IgD-negative memory B cell (primary cell): ENCODE data around the gene HEMK1. TPM values are rescaled to one million over a fixed set of nuclear protein-coding genes. Genes with fewer than 3 reads are reported as not detected.

Experiments used
- H3K27ac Mint-ChIP-seq, 3 donors: one replicate each; pipeline ENCODE4 v1.8.0; 2020 to 2022; ENCODE audit warnings: mild to moderate bottlenecking in 3 of 3, mixed read lengths in 3 of 3, moderate library complexity in 1 of 3
- H3K27me3 Mint-ChIP-seq: one replicate; pipeline ENCODE4 v1.8.0; 2021; ENCODE audit warnings: mixed read lengths
- H3K36me3 Mint-ChIP-seq: one replicate; pipeline ENCODE4 v1.8.0; 2020; ENCODE audit warnings: mild to moderate bottlenecking, mixed read lengths
- H3K4me1 Mint-ChIP-seq, 3 donors: one replicate each; pipeline ENCODE4 v1.8.0; 2020 to 2022; ENCODE audit warnings: mixed read lengths in 3 of 3, mild to moderate bottlenecking in 1 of 3
- H3K4me3 Mint-ChIP-seq, 4 donors: one replicate each; pipeline ENCODE4 v1.8.0; 2020 to 2022; ENCODE audit warnings: mild to moderate bottlenecking in 4 of 4, mixed read lengths in 4 of 4, moderate library complexity in 3 of 4
- H3K9me3 Mint-ChIP-seq, 3 donors: one replicate each; pipeline ENCODE4 v1.8.0; 2020 to 2021; ENCODE audit warnings: mixed read lengths in 3 of 3, mild to moderate bottlenecking in 1 of 3
- polyA plus RNA-seq: library from polyadenylated mRNA; unstranded; fragments of 300-500 nt; fragmentation: Illumina TruSeq; gene quantifications from one replicate; pipeline ENCODE4 v1.2.3, GENCODE V29; 2021

HEMK1 gene
- polyA plus RNA-seq, 1 donor from 2014 or later: 30.5 TPM

DNA sequence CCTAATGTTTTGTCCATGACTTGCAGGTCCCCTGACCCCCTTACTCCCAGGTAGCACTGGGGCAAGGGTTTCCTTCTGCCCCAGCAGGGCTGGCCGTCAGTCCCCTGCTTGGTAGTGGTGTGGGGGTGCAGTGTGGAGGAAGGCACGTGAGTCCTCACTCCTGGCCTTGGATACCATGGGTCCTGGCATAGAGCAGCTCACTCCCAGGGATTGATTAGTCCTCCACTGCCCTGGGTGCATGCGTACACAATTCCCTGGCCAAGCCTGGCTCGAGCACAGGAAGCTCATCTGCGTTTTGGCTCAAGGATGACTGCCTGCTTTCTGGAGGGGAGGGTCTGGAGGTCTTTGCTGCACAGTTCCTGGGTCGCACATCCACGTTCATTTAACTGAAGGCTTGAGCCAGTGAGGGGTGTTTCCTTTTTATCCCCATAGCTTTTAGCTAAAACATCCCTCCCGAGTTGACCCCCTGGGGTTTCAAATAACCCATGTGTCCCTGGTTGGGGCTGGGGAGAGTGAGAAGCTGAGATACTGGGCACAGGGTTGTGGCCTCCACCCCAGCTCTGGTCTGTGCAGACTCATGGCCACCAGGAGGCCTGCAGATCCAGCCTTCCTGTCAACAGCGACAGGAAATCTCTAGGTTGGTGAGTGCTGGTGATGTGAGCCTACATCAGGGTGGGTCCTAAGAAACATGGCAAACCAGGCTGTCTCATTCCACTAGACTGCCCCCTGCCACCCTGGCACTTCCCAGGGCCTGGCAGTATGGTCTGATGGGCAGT, 11.5 kb downstream of the HEMK1 start:
- Mint-ChIP-seq H3K36me3 (no peaks in the 10 kb centered on the region), H3K9me3 (no peaks in the 10 kb centered on the region), H3K4me1 (peaks cover 0 to 4% (median 2%) of the 10 kb centered on the region in 3 donors), H3K27ac (no peak overlapping the region), H3K27me3 (no peaks in the 10 kb centered on the region), H3K4me3 (no peak overlapping the region)

DNA sequence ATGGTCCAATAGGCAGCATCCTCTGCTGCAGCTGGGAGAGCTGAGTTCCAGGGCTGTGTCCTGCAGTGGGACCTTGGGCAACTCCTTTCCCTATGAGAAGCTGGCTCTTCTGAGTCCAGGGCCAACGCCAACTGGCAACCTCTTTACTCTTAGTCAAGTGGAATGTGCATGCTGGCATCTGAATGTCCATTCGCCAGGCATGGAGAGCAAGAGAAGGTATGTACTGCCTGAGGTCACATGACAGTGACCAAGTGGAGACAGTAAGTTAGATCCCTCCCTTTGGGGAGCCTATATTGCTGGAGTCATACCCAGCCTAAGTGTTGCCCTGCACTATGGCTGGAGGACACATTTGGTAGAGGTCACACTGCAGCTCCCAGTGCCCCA, 12.1 kb downstream of the HEMK1 start:
- H3K4me3 Mint-ChIP-seq: no peak overlapping the region
- H3K27ac Mint-ChIP-seq: no peak overlapping the region
- H3K9me3 Mint-ChIP-seq: no peaks in the 10 kb centered on the region
- H3K36me3 Mint-ChIP-seq: no peaks in the 10 kb centered on the region
- H3K4me1 Mint-ChIP-seq: peaks cover 0 to 4% (median 2%) of the 10 kb centered on the region in 3 donors
- H3K27me3 Mint-ChIP-seq: no peaks in the 10 kb centered on the region

DNA sequence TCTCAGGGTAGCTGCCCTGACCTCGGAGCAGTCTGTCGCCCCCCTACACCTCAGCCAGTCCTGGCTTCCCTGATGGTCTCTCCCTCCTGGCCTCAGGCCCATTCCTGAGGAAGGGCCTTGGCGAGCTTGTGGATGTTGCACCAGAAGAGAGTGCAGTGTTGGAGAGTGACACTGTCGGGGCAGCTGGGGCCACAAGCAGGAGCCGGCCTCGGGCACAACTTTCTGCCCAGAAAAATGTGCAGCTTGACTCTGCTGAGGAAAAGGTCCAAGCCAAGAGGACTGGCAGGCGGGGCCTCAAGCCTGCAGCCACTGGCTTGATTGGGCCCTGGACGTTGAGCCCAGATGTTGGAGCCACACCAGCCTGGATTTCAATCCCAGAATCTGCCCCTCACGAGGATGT, 12.8 kb downstream of the HEMK1 start:
- no peaks in the 10 kb centered on the region for H3K9me3 Mint-ChIP-seq
- no peaks in the 10 kb centered on the region for H3K36me3 Mint-ChIP-seq
- H3K4me3 Mint-ChIP-seq: no peak overlapping the region
- no peak overlapping the region for H3K27ac Mint-ChIP-seq
- H3K27me3 Mint-ChIP-seq: no peaks in the 10 kb centered on the region
- H3K4me1 Mint-ChIP-seq: peaks cover 0 to 4% (median 2%) of the 10 kb centered on the region in 3 donors

DNA sequence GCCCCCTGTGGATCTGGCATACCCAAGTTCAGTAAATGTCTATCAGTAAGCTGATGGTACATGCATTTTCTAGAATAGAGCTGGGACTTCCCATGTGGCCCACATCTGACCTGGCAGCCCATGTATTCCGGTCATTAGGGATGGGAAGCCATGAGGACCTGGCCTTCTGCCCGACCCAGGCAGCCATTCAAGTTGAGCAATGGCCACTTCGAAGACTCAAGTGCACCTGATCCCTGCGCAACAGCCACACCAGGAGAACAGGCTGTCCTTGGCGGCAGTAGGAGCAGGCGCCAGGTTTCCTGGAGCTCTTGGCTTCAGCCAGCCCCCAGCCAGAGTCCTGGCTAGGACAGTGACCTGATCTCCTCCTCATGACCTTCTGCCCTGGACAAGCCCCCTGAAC, 14.6 kb downstream of the HEMK1 start:
- H3K4me3 Mint-ChIP-seq: peak overlapping the region in 1 of 4 donors; percentile 3
- H3K27me3 Mint-ChIP-seq: no peaks in the 10 kb centered on the region
- no peaks in the 10 kb centered on the region for H3K9me3 Mint-ChIP-seq
- peak overlapping the region in 1 of 3 donors; percentile 88 for H3K27ac Mint-ChIP-seq
- H3K4me1 Mint-ChIP-seq: peaks cover 5 to 9% (median 9%) of the 10 kb centered on the region in 3 donors
- H3K36me3 Mint-ChIP-seq: no peaks in the 10 kb centered on the region

DNA sequence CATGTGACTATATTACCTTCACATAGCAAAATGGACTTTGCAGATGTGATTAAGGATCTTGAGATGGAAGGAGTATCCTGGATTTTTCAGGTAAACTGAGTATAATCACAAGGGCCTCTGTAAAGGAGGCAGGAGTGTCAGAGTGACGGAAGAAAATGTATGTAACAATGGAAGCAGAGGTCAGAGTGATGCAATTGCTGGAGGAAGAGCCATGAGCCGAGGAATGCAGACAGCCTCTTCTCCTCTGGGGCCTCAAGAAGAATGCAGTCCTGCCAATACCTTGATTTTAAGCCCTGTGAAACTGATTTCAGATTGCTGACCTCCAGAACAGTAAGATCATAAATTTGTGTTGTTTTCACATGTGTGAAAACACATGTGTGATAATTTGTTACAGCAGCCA, 15.1 kb downstream of the HEMK1 start:
- peak overlapping the region in 2 of 3 donors; percentile 42 to 88 for H3K27ac Mint-ChIP-seq
- peaks cover 7 to 9% (median 9%) of the 10 kb centered on the region in 3 donors for H3K4me1 Mint-ChIP-seq
- H3K4me3 Mint-ChIP-seq: peak overlapping the region in 1 of 4 donors; percentile 32
- no peaks in the 10 kb centered on the region for H3K9me3 Mint-ChIP-seq
- H3K36me3 Mint-ChIP-seq: no peaks in the 10 kb centered on the region
- H3K27me3 Mint-ChIP-seq: no peaks in the 10 kb centered on the region

DNA sequence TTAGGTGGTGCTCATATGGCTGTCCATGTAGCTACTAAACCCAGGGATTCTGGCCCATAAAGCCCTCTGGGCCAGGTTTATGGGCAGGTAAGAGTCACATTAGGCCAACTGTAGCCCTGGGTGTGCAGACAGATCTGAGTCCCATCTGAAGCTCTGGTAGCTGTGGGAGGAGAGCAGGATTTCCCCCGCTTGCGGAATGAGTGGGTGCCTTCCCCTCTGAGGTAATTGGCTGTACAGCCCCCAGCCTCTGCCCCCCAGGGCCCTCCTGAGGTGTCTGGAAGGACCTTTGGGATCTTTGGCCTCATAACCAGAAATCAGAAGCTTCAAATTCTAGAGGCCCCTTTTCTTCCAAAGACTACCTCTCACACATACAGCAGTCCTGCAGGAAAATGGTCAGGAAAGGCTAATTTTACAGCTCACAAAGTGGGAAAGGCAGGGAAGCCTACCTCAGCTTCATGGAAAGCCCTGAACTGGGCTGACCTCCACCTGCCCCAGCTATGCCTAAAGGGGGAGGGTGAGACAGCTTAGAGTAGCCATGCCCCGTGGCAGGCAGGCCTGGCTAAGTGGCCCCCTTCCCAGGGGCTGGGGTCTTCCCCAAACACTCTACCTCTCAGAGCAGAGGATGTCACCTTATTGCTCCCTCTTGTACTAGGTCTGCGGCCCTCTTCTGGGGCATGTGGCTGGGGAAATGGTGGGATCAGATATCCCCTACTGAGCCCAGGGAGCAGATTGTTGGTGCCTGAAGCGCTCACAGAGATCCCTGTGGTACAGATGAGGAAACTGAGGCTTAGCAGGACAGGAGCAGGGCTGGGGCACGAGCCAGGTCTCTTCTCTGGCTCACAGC, 16.8 kb downstream of the HEMK1 start:
- Mint-ChIP-seq H3K27ac (peak overlapping the region in 2 of 3 donors; percentile 16 to 43), H3K27me3 (no peaks in the 10 kb centered on the region)

DNA sequence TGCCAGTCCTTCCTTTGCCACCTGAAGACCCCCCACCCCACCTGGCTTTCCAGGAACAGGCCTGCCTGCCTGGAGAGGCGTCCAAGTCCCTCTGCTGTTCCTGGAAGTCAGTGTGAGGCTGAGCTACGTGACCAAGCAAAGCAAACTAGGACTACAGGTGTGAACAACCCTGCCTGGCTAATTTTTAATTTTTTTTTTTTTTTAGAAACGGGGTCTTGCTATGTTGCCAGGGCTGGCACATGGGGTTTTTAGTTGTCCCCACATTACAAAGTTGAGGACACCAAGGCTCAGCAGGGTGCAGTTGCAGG, 17.4 kb downstream of the HEMK1 start:
- no peaks in the 10 kb centered on the region for H3K9me3 Mint-ChIP-seq
- no peak overlapping the region for H3K4me3 Mint-ChIP-seq
- H3K36me3 Mint-ChIP-seq: no peaks in the 10 kb centered on the region
- peaks cover 17% of the 10 kb centered on the region in 3 donors for H3K4me1 Mint-ChIP-seq
- H3K27ac Mint-ChIP-seq: peak overlapping the region in 1 of 3 donors; percentile 23
- no peaks in the 10 kb centered on the region for H3K27me3 Mint-ChIP-seq

More for the DNA sequence above, 16.8 kb downstream of the HEMK1 start:
- Mint-ChIP-seq H3K36me3 (no peaks in the 10 kb centered on the region), H3K4me1 (peaks cover 15 to 16% (median 16%) of the 10 kb centered on the region in 3 donors), H3K9me3 (no peaks in the 10 kb centered on the region), H3K4me3 (no peak overlapping the region)

DNA sequence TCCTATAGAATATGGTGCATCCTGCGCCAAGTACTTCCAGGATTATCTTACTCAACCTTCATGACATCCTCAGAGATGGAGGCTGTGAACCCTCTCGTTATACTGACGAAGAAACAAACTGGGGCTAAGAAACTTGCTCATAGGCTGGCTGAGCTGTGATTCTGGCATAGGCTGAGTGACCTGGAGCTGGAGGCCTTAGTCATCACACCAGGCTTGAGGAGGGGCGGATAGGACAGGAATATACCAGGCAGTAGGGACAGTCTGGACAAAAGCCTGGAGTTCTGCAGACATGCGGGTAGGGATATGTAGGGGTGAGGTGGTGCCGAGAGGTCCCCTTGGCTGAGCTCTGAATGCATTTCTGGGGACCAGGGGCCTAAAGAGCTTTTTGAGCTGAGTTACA, 18.1 kb downstream of the HEMK1 start:
- H3K4me3 Mint-ChIP-seq: peak overlapping the region in 1 of 4 donors; percentile 22
- H3K27me3 Mint-ChIP-seq: no peaks in the 10 kb centered on the region

DNA sequence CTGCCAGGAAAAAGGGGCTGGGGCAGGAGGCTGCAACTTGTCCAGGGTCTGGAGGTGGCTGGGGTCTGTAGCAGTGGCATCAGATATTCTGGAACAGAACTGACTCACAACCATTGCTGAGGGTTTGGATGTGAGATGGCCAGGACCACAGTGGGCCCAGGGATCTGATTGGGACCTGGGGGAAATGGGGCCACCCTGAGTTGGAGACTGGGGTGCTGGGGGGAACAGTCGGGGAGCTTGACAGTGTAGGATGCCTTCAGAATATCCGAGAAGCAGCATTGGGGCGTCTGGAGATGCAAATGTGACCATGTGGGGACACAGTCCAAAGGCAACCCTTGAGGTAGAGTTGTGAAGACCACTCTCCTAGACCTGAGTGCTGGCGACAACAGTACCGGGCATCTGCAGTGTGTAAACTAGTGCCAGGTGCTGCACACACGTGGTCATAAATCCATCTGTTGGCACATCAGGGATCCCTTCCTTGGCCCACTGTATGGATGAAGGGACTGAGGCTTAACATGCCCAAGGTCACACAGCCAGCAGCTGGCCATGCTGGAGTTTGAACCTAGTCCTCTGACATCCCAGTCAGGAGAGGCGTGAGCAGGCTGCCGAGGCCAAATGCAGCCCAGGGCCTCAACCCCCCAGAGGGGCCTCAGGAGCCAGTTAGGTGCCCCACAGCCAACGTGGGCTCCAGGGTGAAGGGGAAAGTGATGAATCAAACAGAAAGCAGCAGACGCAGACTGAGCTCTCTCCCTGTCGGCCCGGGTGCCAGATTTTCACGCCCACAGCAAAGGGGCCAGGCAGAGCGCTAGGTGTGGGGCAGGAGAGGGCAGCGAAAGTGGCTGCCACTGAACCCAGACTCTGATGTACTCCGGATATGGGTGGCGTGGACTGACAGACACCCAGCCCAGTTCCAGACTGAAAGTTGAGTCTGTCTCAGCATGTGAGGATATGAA, 18.8 kb downstream of the HEMK1 start:
- no peaks in the 10 kb centered on the region for H3K27me3 Mint-ChIP-seq
- peak overlapping the region; percentile 40 to 86 (median 60) for H3K27ac Mint-ChIP-seq
- H3K4me1 Mint-ChIP-seq: peaks cover 17 to 20% (median 19%) of the 10 kb centered on the region in 3 donors
- peak overlapping the region; percentile 17 to 66 (median 52) for H3K4me3 Mint-ChIP-seq
- H3K9me3 Mint-ChIP-seq: no peaks in the 10 kb centered on the region
- H3K36me3 Mint-ChIP-seq: no peaks in the 10 kb centered on the region

More for the DNA sequence above, 18.1 kb downstream of the HEMK1 start:
- Mint-ChIP-seq H3K36me3 (no peaks in the 10 kb centered on the region), H3K27ac (peak overlapping the region in 1 of 3 donors; percentile 16), H3K9me3 (no peaks in the 10 kb centered on the region), H3K4me1 (peaks cover 17 to 18% (median 17%) of the 10 kb centered on the region in 3 donors)

DNA sequence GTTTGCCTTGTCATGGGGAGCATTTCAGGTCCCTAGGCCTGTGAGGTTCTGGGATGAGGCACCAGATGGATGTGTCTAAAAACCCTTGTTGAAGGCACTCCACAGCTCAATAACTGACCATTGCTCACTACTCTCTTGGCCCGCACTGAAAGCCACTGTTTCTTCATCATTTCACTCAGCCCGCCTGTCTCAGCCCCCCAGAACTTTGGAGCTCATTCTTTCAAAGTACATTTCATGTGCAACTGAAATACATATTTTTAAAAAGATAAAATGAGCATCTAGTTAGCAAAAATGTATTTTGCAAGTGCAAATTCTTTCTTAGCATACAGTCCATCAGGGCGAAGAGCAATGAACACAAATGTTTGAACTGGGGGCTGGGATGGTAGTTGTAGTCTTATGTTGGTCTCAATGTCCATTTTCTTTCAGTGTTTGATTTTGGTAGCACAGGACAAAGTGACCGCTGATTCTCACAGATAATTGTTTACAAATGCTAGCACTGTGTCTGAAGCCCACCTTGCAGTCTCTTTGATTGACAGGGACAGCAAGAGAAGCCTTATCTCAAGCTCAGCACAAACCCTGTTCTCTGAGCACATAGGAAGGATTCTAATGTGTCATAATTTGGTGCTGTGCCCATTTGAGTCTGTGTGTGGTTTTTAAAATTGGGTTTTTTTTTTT, 19.6 kb downstream of the HEMK1 start:
- H3K27me3 Mint-ChIP-seq: no peaks in the 10 kb centered on the region
- H3K27ac Mint-ChIP-seq: peak overlapping the region in 2 of 3 donors; percentile 60 to 86
- peaks cover 16 to 20% (median 17%) of the 10 kb centered on the region in 3 donors for H3K4me1 Mint-ChIP-seq
- no peaks in the 10 kb centered on the region for H3K36me3 Mint-ChIP-seq
- peak overlapping the region in 3 of 4 donors; percentile 17 to 60 (median 37) for H3K4me3 Mint-ChIP-seq
- no peaks in the 10 kb centered on the region for H3K9me3 Mint-ChIP-seq

DNA sequence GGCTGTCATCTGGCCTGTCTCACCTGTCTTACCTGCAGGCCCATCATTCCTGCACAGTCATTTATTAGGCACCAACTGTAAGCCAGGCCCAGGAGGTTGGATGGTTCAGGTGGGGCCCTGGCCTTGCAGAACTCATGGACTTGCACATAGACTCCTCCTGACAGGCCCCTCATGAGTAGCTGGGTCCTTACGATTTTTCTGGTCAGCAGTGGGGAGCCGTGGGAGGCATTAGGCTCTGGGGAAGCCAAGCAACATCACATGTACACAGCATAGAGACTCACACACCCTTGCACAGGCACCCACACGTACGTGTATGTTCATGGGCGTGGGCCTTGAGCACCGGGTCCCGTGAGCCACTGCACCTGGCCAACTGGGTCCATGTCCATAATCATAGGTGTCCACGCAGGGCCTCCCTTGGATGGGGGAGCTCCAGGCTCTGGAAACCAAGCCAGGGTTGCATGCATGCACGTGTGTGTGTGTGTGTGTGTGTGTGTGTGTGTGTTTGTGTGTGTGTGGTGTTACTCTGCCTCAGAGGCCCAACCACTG, 21.9 kb downstream of the HEMK1 start:
- peak overlapping the region in 3 of 4 donors; percentile 83 to 92 (median 88) for H3K4me3 Mint-ChIP-seq
- H3K4me1 Mint-ChIP-seq: peaks cover 13 to 20% (median 16%) of the 10 kb centered on the region in 3 donors
- H3K36me3 Mint-ChIP-seq: no peaks in the 10 kb centered on the region
- no peaks in the 10 kb centered on the region for H3K27me3 Mint-ChIP-seq
- H3K9me3 Mint-ChIP-seq: no peaks in the 10 kb centered on the region
- H3K27ac Mint-ChIP-seq: peak overlapping the region in 2 of 3 donors; percentile 41 to 76

DNA sequence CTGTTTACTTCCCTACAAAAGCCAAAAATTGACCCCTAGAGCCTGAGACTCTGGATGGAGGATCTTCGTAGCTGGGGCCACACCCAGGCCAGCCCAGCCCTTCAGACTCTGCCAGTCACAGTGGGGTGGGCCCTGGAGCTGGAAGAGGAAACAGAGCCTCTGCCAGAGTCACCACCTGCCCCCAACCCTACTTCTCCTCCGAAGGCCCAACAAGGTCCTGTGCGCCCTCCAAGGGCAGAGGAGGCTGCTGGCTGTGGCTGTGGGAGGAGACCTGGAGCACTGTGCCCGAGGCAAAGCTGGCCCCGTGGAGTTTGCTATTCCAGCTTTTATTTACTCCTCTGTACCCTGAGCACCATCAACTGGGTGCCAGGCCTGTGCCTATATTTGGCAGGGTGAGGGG, 23.2 kb downstream of the HEMK1 start:
- Mint-ChIP-seq H3K36me3 (no peaks in the 10 kb centered on the region), H3K9me3 (no peaks in the 10 kb centered on the region), H3K4me3 (peak overlapping the region in 1 of 4 donors; percentile 58), H3K27me3 (no peaks in the 10 kb centered on the region), H3K4me1 (peaks cover 13 to 18% (median 16%) of the 10 kb centered on the region in 3 donors), H3K27ac (peak overlapping the region in 1 of 3 donors; percentile 93)

DNA sequence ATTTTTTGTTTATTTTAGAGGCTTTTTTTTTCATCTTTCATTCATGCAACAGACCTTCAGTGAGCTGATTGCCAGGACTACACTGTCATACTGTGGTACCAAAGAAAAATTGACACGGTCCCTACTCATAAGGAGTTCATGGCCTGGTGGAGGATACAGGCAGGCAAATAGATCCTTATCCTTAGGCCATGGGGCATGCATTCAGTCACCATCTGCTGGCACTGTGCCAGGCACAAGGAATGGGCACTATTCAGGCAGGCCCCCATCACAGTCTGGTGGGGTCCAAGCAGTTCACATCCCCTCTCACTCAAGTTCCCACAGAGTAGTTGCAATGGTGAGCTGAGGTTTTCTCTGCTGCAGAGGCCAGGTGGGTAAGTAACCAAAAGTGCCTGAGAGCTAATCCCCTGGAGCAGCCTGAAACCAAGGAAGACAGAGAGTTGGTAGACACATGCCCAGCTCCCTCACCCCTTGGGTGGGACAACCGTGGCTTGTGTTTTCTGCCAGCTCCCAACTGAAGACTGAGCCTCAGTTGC, 25.0 kb downstream of the HEMK1 start:
- H3K4me3 Mint-ChIP-seq: no peak overlapping the region
- H3K27ac Mint-ChIP-seq: no peak overlapping the region
- H3K4me1 Mint-ChIP-seq: peaks cover 8 to 11% (median 11%) of the 10 kb centered on the region in 3 donors
- no peaks in the 10 kb centered on the region for H3K9me3 Mint-ChIP-seq
- H3K36me3 Mint-ChIP-seq: no peaks in the 10 kb centered on the region
- no peaks in the 10 kb centered on the region for H3K27me3 Mint-ChIP-seq
